Measurements from ENCODE around the gene RILPL1.

- TF ChIP-seq POLR2A (IDR thresholded peaks at IDR 0.05) = no peak
- TF ChIP-seq, protein P1, sequence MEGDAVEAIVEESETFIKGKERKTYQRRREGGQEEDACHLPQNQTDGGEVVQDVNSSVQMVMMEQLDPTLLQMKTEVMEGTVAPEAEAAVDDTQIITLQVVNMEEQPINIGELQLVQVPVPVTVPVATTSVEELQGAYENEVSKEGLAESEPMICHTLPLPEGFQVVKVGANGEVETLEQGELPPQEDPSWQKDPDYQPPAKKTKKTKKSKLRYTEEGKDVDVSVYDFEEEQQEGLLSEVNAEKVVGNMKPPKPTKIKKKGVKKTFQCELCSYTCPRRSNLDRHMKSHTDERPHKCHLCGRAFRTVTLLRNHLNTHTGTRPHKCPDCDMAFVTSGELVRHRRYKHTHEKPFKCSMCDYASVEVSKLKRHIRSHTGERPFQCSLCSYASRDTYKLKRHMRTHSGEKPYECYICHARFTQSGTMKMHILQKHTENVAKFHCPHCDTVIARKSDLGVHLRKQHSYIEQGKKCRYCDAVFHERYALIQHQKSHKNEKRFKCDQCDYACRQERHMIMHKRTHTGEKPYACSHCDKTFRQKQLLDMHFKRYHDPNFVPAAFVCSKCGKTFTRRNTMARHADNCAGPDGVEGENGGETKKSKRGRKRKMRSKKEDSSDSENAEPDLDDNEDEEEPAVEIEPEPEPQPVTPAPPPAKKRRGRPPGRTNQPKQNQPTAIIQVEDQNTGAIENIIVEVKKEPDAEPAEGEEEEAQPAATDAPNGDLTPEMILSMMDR (IDR thresholded peaks at IDR 0.05) = no peak
- TF ChIP-seq EP300 (IDR thresholded peaks at IDR 0.05) = no peak
Measured at GRCh38 chr12:123519141-123520001, 14.1 kb downstream of the RILPL1 start.

Measured in gastroesophageal sphincter (tissue), 3 donors.